Measurements from ENCODE around the gene KRTAP9-7. TPM values are rescaled to one million over a fixed set of nuclear protein-coding genes. Genes with fewer than 3 reads are reported as not detected.

KRTAP9-7 gene
- total RNA-seq, 1 experiment from 2014 or later = not detected

DNA sequence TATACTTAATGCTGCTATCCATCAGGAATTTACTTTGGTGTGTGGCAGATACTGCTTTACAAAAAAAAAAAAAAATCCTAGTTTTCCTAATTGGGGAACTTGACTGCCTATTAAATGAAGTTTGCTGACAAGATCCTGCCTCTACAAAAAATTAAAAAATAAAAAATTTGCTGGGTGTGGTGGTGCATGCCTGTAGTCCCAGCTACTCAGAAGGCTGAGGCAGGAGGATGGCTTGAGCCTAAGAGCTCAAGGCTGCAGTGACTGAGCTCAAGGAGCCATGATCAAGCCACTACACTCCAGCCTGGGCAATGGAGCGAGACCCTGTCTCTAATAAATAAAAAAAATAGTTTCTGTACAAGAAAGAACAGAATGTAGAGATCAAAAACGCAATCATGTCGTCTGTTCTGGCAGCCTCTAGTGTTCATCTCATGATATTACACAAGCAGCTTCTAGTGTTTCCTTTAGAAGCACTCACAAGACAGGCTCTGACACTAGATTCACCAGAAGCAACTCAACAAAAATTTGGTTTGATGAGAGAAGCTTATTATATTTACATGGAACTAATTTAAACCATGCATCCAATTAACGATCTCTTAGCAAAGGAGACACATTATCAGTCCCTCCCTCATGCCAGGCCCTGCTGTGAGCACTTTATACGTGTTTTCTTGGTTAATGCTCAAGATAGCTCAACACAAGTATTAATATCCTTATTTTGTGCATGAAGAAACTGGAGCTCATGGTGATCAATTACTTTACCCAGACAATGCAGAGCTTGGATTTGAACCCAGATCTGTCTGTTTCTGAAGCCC lies 46.8 kb downstream of the KRTAP9-7 start:
- DNase-seq (ENCODE audit: low read depth) = peak; percentile 67

DNA sequence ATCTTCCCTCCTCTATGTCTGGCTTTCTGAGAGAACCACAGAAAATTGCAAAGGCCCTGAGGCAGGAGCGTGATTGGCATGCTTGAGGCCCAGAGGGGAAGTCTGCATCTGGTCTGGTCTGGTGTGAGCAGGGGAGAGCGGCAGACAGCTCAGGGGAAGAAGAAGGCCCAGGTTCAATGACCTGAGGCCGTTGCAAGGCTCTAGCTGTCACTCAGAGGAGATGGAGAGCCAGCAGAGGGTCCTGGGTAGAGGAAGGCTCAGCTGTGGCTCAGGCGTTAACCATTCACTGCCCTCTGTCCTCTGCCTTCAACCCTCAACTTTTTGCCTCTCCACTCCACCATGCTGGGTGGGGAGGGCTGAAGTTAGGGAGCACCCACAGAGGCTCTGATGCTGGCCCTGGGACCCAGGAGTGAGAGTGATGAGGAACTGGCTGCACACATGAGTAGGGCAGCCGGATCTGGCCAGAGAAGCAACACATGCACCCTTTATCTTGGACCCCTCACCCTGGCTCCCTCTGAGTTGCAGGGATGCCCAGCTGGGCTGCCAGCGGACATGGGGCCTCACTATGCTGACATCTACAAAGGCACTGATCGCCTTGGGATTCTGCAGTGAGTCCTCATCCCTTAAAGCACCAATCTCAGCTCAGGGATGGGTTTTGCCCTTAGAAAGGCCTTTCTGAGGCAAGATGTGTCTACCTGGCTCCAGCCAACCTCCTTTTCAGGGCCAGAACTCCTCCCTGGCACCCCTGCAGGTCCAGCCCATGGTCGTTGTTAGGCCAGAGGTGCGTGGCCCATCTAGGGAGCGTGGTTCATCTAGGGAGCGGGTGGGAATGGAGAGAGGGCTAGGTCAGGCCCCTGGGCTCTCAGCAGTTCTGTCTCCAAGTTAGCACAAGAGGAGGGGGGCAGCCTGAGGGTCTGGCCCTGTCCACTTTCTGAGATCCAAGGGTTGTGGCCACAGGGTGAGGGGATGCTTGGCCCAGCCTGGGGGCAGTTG lies 47.7 kb downstream of the KRTAP9-7 start:
- no peak for DNase-seq (ENCODE audit: low read depth)

DNA sequence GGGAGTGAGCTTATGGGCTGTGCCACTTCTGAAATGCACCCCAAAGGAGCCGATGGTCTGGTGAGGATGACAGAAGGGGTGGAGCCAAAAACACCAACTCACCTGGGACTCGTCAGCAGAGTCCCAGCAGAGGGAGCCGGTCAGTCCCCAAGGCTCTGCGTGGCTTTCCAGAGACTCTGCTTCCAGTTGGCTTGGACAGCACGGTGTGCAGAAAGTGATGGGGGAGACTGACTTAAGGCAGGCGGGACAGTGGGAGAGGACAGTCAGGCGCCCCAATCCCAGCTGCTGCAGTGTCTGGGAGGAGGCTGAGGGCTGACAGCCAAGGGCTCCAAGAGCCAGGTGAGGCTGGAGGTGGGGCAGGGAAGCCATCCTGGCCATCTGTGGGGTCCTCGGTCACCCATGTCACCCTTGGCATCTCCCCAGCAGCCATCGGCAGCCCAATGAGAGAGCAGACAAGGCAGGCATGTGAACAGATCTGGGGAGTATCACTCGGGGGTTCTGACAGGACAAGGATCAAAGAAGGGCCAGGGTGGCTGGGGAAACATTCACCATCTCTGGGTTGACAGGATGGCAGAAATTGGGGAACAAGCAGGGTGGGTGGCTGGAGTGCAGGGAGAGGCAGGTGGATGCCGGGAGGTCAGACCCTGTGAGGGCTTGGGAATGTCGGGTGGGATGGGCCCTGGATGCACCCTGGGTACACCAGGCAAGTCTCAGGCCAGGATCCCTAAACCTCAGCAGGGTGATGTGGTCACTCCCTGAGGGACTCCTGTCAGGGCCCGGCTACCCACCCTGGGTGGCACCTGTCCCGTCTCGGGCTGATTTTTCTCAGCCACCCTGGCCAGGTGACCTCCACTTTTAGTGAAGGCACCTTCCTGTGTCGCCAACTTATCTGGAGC lies 48.9 kb downstream of the KRTAP9-7 start:
- peak; percentile 62 for DNase-seq (ENCODE audit: low read depth)

- no peak for DNase-seq (ENCODE audit: low read depth)
Measured at GRCh38 chr17:41325126-41325525, 49.6 kb downstream of the KRTAP9-7 start.

- no peak for DNase-seq (ENCODE audit: low read depth)
Measured at GRCh38 chr17:41325611-41326010, 50.1 kb downstream of the KRTAP9-7 start.

Other genes with a start within 250 kb of the KRTAP9-7 start
- 3.2 and 5.7 TPM in 2 replicates for gene KRTAP1-5, start 248.5 kb upstream of the KRTAP9-7 start, total RNA-seq (2014; rRNA removed; shearing (Covaris generic))
- not detected in 2 replicates for gene KRTAP1-4, start 245.5 kb upstream of the KRTAP9-7 start, total RNA-seq (2014; rRNA removed; shearing (Covaris generic))
- gene KRTAP1-3, start 240.8 kb upstream of the KRTAP9-7 start, total RNA-seq (2014; rRNA removed; shearing (Covaris generic)) = not detected in 2 replicates
- not detected in 2 replicates for gene KRTAP1-1, start 234.2 kb upstream of the KRTAP9-7 start, total RNA-seq (2014; rRNA removed; shearing (Covaris generic))
- not detected in 2 replicates for gene KRTAP2-1, start 228.4 kb upstream of the KRTAP9-7 start, total RNA-seq (2014; rRNA removed; shearing (Covaris generic))
- gene KRTAP2-2, start 220.5 kb upstream of the KRTAP9-7 start, total RNA-seq (2014; rRNA removed; shearing (Covaris generic)) = not detected in 2 replicates
- gene KRTAP2-3, start 215.6 kb upstream of the KRTAP9-7 start, total RNA-seq (2014; rRNA removed; shearing (Covaris generic)) = 0.34 and 3.2 TPM in 2 replicates
- gene KRTAP2-4, start 209.8 kb upstream of the KRTAP9-7 start, total RNA-seq (2014; rRNA removed; shearing (Covaris generic)) = not detected in 2 replicates
- not detected in 2 replicates for gene KRTAP4-7, start 191.5 kb upstream of the KRTAP9-7 start, total RNA-seq (2014; rRNA removed; shearing (Covaris generic))
- 0.10 TPM in 1 of 2 replicates, not detected in the other for gene KRTAP4-8, start 177.6 kb upstream of the KRTAP9-7 start, total RNA-seq (2014; rRNA removed; shearing (Covaris generic))
- gene KRTAP4-16, start 173.5 kb upstream of the KRTAP9-7 start, total RNA-seq (2014; rRNA removed; shearing (Covaris generic)) = not detected in 2 replicates
- gene KRTAP4-9, start 170.3 kb upstream of the KRTAP9-7 start, total RNA-seq (2014; rRNA removed; shearing (Covaris generic)) = not detected in 2 replicates
- not detected in 2 replicates for gene KRTAP4-11, start 157.3 kb upstream of the KRTAP9-7 start, total RNA-seq (2014; rRNA removed; shearing (Covaris generic))
- gene KRTAP4-12, start 151.5 kb upstream of the KRTAP9-7 start, total RNA-seq (2014; rRNA removed; shearing (Covaris generic)) = not detected in 2 replicates
- not detected in 2 replicates for gene KRTAP4-6, start 135.2 kb upstream of the KRTAP9-7 start, total RNA-seq (2014; rRNA removed; shearing (Covaris generic))
- not detected in 2 replicates for gene KRTAP4-5, start 125.9 kb upstream of the KRTAP9-7 start, total RNA-seq (2014; rRNA removed; shearing (Covaris generic))
- gene KRTAP4-4, start 115.0 kb upstream of the KRTAP9-7 start, total RNA-seq (2014; rRNA removed; shearing (Covaris generic)) = not detected in 2 replicates
- not detected in 2 replicates for gene KRTAP4-3, start 107.5 kb upstream of the KRTAP9-7 start, total RNA-seq (2014; rRNA removed; shearing (Covaris generic))
- gene KRTAP4-2, start 97.5 kb upstream of the KRTAP9-7 start, total RNA-seq (2014; rRNA removed; shearing (Covaris generic)) = not detected in 2 replicates
- not detected in 2 replicates for gene KRTAP4-1, start 90.8 kb upstream of the KRTAP9-7 start, total RNA-seq (2014; rRNA removed; shearing (Covaris generic))
- not detected in 2 replicates for gene KRTAP9-1, start 85.8 kb upstream of the KRTAP9-7 start, total RNA-seq (2014; rRNA removed; shearing (Covaris generic))
- gene KRTAP9-2, start 49.0 kb upstream of the KRTAP9-7 start, total RNA-seq (2014; rRNA removed; shearing (Covaris generic)) = not detected in 2 replicates
- gene KRTAP9-3, start 43.2 kb upstream of the KRTAP9-7 start, total RNA-seq (2014; rRNA removed; shearing (Covaris generic)) = not detected in 2 replicates
- gene KRTAP9-8, start 37.7 kb upstream of the KRTAP9-7 start, total RNA-seq (2014; rRNA removed; shearing (Covaris generic)) = not detected in 2 replicates
- not detected in 2 replicates for gene KRTAP9-4, start 26.0 kb upstream of the KRTAP9-7 start, total RNA-seq (2014; rRNA removed; shearing (Covaris generic))
- gene KRTAP9-9, start 20.3 kb upstream of the KRTAP9-7 start, total RNA-seq (2014; rRNA removed; shearing (Covaris generic)) = not detected in 2 replicates
- gene KRTAP9-6, start 10.3 kb upstream of the KRTAP9-7 start, total RNA-seq (2014; rRNA removed; shearing (Covaris generic)) = not detected in 2 replicates
- gene KRTAP29-1, start 27.2 kb downstream of the KRTAP9-7 start, total RNA-seq (2014; rRNA removed; shearing (Covaris generic)) = not detected in 2 replicates
- gene KRTAP16-1, start 33.6 kb downstream of the KRTAP9-7 start, total RNA-seq (2014; rRNA removed; shearing (Covaris generic)) = not detected in 2 replicates
- gene KRTAP17-1, start 40.0 kb downstream of the KRTAP9-7 start, total RNA-seq (2014; rRNA removed; shearing (Covaris generic)) = not detected in 2 replicates
- gene KRT33A, start 75.1 kb downstream of the KRTAP9-7 start, total RNA-seq (2014; rRNA removed; shearing (Covaris generic)) = 0.17 TPM in 1 of 2 replicates, not detected in the other
- 1.3 TPM in 1 of 2 replicates, not detected in the other for gene KRT33B, start 94.1 kb downstream of the KRTAP9-7 start, total RNA-seq (2014; rRNA removed; shearing (Covaris generic))
- 6.7 and 7.6 TPM in 2 replicates for gene KRT34, start 106.6 kb downstream of the KRTAP9-7 start, total RNA-seq (2014; rRNA removed; shearing (Covaris generic))
- not detected in 2 replicates for gene KRT31, start 121.9 kb downstream of the KRTAP9-7 start, total RNA-seq (2014; rRNA removed; shearing (Covaris generic))
- gene KRT37, start 148.9 kb downstream of the KRTAP9-7 start, total RNA-seq (2014; rRNA removed; shearing (Covaris generic)) = not detected in 2 replicates
- gene KRT38, start 165.3 kb downstream of the KRTAP9-7 start, total RNA-seq (2014; rRNA removed; shearing (Covaris generic)) = not detected in 2 replicates
- 0.05 TPM in 1 of 2 replicates, not detected in the other for gene KRT32, start 191.7 kb downstream of the KRTAP9-7 start, total RNA-seq (2014; rRNA removed; shearing (Covaris generic))
- gene KRT35, start 205.5 kb downstream of the KRTAP9-7 start, total RNA-seq (2014; rRNA removed; shearing (Covaris generic)) = not detected in 2 replicates
- gene KRT36, start 214.2 kb downstream of the KRTAP9-7 start, total RNA-seq (2014; rRNA removed; shearing (Covaris generic)) = 0.07 TPM in 1 of 2 replicates, not detected in the other
- 0.34 TPM in 1 of 2 replicates, not detected in the other for gene KRT13, start 229.9 kb downstream of the KRTAP9-7 start, total RNA-seq (2014; rRNA removed; shearing (Covaris generic))
- 6.3 and 10.2 TPM in 2 replicates for gene KRT15, start 243.2 kb downstream of the KRTAP9-7 start, total RNA-seq (2014; rRNA removed; shearing (Covaris generic))